AG04449 (cell line): ENCODE data around the gene MEGF11.

Source experiments
- CTCF ChIA-PET: fragments of 350-600 bp; formaldehyde crosslinking; extraction: SDS; loops from one replicate; lab custom pipeline; 2021; ENCODE audit warnings: antibody characterized with exemption; lab: Yijun Ruan, JAX
- POLR2A ChIA-PET: fragments of 400-600, 350-600 bp; formaldehyde crosslinking; extraction: SDS; loops from one replicate; lab custom pipeline; 2020; ENCODE audit warnings: antibody characterized with exemption, inconsistent platforms; lab: Yijun Ruan, JAX
- DNase-seq: peaks from one replicate; pipeline ENCODE4 v3.0.0-alpha.2; 2010; ENCODE audit warnings: low read depth, low spot score
- H3K4me3 ChIP-seq: 2 replicates; pipeline ENCODE4 v1.5.1; 2011; ENCODE audit warnings: low read depth, mild to moderate bottlenecking, control low read depth, low read length
- TF ChIP-seq, protein P1 (sequence below): IDR thresholded peaks from one replicate; pipeline ENCODE4 v1.5.1; 2011; ENCODE audit warnings: mild to moderate bottlenecking, moderate library complexity, low read length, control low read depth, inconsistent platforms; ENCODE audit not compliant: insufficient read depth; ENCODE audit errors: missing control alignments

MEGF11 gene

DNA sequence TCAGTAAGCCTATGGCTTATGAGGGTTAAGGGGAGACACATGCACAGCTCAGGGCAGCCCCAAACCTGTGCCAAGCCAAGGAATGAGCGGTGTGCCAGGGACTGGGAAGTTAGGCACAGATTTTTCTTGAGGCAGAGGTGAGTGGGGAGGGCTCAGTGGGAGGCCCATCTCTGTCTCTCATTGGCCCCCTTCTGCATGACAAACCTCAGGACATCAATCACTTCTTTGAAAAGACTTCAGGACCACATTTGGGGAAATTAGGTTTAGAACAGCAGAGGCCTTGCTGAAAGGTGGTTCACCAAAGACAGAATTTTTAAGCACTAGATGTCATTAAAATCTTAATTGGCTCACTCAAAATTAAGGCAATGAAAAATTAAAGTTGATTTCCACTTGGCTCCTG, 327.1 kb downstream of the MEGF11 start:
- ChIA-PET POLR2A (no interaction called here), CTCF (interaction anchor here (0.9 to 1.2 kb wide), 2 partner anchors 9 to 23 kb away, joined by 4 to 5 read pairs; no protein-coding TSS in a partner anchor)
- TF ChIP-seq, protein P1, sequence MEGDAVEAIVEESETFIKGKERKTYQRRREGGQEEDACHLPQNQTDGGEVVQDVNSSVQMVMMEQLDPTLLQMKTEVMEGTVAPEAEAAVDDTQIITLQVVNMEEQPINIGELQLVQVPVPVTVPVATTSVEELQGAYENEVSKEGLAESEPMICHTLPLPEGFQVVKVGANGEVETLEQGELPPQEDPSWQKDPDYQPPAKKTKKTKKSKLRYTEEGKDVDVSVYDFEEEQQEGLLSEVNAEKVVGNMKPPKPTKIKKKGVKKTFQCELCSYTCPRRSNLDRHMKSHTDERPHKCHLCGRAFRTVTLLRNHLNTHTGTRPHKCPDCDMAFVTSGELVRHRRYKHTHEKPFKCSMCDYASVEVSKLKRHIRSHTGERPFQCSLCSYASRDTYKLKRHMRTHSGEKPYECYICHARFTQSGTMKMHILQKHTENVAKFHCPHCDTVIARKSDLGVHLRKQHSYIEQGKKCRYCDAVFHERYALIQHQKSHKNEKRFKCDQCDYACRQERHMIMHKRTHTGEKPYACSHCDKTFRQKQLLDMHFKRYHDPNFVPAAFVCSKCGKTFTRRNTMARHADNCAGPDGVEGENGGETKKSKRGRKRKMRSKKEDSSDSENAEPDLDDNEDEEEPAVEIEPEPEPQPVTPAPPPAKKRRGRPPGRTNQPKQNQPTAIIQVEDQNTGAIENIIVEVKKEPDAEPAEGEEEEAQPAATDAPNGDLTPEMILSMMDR: no peak
- no peak for DNase-seq
- H3K4me3 ChIP-seq: no peak overlapping the region

DNA sequence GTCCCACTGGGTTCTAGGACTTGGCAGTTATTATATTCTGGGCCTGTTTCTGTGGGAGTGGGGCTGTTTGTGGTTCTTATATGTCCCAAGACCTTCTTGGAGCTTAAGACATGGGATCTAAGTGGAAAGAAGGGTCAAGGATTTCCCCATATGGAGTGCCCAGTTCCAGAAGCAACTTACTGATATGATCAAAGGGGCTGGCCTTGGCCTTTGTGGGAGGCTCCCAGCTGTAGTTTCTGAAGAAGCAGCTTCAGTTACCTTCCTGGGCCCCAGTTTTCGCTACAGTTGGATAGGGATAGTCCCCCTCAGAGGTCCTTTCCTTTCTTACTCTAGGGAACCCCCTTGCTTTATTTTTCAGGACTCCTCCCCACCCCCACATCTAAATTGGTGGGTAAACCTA, 328.2 kb downstream of the MEGF11 start:
- TF ChIP-seq, protein P1: no peak
- H3K4me3 ChIP-seq: no peak overlapping the region
- POLR2A ChIA-PET: interaction anchor here (0.6 kb wide), 1 partner anchor 381 kb away, joined by 3 read pairs; no protein-coding TSS in a partner anchor
- CTCF ChIA-PET: interaction anchor here (1.0 to 1.5 kb wide), 3 partner anchors 9 to 363 kb away, joined by 3 to 7 read pairs (median 3); no protein-coding TSS in a partner anchor
- DNase-seq: no peak

DNA sequence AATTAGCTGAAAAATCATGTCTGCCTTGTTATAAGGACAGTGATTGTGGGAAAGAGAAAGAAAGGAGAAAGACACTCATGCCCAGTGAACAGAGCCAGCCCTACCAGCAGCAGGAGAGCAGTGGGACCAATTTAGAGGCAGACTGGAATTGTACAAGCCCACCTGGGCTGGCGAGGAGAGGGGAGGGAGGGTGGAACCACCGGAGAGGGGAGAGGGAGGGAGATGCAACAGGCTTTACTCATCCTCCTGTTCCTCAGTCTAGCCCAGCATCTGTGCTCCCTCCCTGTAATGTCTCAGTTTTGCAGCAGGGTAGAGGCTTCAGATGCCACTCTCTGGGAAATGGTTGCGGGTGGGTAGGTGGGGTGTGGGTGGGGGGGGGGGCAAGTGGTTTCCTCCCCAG, 329.5 kb downstream of the MEGF11 start:
- TF ChIP-seq, protein P1: no peak
- ChIA-PET CTCF (no interaction called here), POLR2A (no interaction called here)
- H3K4me3 ChIP-seq: no peak overlapping the region
- DNase-seq: no peak

DNA sequence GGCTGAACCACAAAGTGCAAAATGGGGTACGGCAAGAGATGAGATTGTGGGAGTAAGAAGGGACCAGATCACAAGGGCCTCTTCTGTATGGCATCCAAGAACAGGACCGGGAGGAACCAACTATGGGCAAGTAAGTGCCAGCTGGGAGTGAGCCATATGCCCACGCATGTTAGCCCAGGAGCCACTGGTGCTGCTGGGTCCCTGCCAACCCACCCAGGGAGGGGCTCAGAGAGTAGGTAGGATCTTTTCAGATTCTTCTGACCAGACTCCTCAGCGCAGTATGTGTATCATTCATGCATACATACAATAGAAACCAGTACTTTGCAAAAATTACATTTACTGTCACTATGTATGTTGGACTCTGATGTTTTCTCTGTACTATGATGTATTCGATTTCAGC, 330.3 kb downstream of the MEGF11 start:
- TF ChIP-seq, protein P1: no peak
- no peak for DNase-seq
- ChIA-PET POLR2A (no interaction called here), CTCF (no interaction called here)
- no peak overlapping the region for H3K4me3 ChIP-seq

DNA sequence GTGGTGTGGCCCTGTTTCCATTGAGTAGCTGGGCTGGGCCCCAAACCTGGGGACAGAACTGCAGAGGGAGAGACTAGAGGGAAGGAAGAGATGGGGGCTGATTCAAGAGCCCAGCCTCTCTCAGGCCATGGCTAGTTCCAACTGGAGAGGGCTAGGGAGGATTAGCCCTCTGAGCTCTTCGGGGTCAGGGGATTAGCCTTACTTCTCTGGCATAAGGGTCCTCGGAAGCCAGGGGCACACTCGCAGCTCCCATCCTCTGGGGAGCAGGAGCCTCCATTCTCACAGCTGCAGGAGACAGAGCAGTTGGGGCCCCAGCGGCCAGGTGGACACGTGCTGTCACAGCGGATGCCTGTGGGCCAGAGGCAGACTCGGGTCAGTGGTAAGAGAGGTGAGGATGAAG, 330.9 kb downstream of the MEGF11 start:
- no peak overlapping the region for H3K4me3 ChIP-seq
- POLR2A ChIA-PET: no interaction called here
- DNase-seq: no peak
- TF ChIP-seq, protein P1: no peak
- CTCF ChIA-PET: no interaction called here

DNA sequence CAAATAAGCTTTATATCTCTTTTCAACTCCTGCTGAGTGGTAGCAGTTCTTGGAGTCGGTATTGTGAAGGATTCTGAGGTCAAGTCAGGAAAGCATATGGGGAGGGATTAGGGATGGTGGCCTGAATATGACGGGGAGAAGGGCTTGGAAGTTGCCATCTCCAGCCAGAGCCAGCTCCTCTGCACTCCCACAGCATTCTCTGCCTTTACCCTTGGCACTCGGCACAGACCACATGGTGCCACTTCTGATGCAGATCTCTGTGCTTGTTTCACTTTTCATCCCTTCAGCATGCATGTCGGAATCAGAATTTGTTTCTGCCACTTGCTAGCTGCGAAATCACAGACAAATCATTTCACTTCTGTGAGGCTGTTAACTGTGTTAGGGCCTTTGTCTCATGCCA, 331.8 kb downstream of the MEGF11 start:
- TF ChIP-seq, protein P1: no peak
- DNase-seq: no peak
- no peak overlapping the region for H3K4me3 ChIP-seq
- CTCF ChIA-PET: no interaction called here
- POLR2A ChIA-PET: no interaction called here
